H1 (cell line): ENCODE measurements around the gene MSH2. TPM values are rescaled to one million over a fixed set of nuclear protein-coding genes. Genes with fewer than 3 reads are reported as not detected.
A peak's percentile ranks its signal among the peaks of the same experiment; 100 is the strongest.

Experiments used
- RAD21 ChIP-seq, 2 experiments: IDR thresholded peaks in 1 of 2; conservative IDR thresholded peaks in 1 of 2; 2 replicates each; pipeline ENCODE4 v1.6.1; 2011; ENCODE audit warnings: low read depth in 2 of 2, low read length in 2 of 2, improper control_type of control experiment in 1 of 2, inconsistent platforms in 1 of 2, mild to moderate bottlenecking in 1 of 2, moderate library complexity in 1 of 2
- polyA plus RNA-seq, 7 experiments: library from polyadenylated mRNA; depleted of rRNA in 3 of 7; stranded (reverse) in 5 of 7; unstranded in 2 of 7; fragments of >200 nt in 5 of 7; fragments of 200-250 nt in 2 of 7; gene quantifications; 1 replicate in 5 of 7; 2 replicates in 1 of 7; 4 replicates in 1 of 7; pipeline versions ENCODE4 v1.2.1 to v1.2.3, GENCODE V29; 2011 to 2013; ENCODE audit warnings: missing spikeins in 2 of 7, mixed read lengths in 2 of 7
- total RNA-seq: library from RNA; stranded (reverse); fragmentation: NEBNext Ultra II Directional; extraction: Animal tissue kit (Norgen Biotek cat#: 25700); gene quantifications from 2 replicates; pipeline ENCODE4 v1.2.1, GENCODE V29; 2021
- TF ChIP-seq, protein P1 (sequence below): fragments of 300-600 bp; sonication (generic); IDR thresholded peaks from 2 replicates; pipeline ENCODE4 v1.7.1; 2012; ENCODE audit warnings: low read length, moderate library complexity, mild to moderate bottlenecking, inconsistent platforms; ENCODE audit not compliant: insufficient replicate concordance

MSH2 gene
- total and polyA plus RNA-seq, 2 of the 8 experiments (the other 6 are each of a cell fraction or from before 2014, with no cell fraction given), result 64.1 to 228 TPM

DNA sequence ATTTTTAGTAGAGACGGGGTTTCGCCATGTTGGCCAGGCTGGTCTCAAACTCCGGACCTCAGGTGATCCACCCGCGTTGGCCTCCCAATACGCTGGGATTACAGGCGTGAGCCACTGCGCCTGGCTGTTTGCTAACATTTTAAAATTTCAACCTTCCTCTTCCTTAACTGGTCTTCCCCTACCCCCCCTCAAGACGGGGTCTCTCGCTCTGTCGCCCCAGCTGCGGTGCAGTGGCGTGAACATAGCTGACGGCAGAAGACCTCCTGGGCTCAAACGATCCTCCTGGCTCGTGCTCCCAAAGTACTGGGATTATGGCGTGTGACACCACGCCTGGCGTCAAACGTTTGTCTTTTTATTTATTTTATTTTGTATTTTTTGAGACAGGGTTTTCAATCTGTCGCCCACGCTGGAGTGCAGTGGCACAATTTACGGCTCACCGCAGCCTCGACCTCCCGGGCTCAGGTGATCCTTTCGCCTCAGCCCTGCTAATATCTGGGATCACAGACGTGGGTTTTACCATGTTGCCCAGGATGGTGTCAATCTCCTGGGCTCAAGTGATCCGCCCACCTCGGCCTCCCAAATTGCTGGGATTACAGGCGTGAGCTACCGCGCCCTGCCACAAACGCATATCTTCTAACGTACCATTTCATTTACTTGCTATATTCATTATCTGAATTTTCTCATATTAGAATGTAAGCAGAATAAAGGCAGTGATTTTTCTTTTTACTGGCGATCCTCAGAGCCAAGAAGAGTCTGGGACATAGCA lies 984 bp upstream of the MSH2 start (continued):
- TF ChIP-seq, protein P1, sequence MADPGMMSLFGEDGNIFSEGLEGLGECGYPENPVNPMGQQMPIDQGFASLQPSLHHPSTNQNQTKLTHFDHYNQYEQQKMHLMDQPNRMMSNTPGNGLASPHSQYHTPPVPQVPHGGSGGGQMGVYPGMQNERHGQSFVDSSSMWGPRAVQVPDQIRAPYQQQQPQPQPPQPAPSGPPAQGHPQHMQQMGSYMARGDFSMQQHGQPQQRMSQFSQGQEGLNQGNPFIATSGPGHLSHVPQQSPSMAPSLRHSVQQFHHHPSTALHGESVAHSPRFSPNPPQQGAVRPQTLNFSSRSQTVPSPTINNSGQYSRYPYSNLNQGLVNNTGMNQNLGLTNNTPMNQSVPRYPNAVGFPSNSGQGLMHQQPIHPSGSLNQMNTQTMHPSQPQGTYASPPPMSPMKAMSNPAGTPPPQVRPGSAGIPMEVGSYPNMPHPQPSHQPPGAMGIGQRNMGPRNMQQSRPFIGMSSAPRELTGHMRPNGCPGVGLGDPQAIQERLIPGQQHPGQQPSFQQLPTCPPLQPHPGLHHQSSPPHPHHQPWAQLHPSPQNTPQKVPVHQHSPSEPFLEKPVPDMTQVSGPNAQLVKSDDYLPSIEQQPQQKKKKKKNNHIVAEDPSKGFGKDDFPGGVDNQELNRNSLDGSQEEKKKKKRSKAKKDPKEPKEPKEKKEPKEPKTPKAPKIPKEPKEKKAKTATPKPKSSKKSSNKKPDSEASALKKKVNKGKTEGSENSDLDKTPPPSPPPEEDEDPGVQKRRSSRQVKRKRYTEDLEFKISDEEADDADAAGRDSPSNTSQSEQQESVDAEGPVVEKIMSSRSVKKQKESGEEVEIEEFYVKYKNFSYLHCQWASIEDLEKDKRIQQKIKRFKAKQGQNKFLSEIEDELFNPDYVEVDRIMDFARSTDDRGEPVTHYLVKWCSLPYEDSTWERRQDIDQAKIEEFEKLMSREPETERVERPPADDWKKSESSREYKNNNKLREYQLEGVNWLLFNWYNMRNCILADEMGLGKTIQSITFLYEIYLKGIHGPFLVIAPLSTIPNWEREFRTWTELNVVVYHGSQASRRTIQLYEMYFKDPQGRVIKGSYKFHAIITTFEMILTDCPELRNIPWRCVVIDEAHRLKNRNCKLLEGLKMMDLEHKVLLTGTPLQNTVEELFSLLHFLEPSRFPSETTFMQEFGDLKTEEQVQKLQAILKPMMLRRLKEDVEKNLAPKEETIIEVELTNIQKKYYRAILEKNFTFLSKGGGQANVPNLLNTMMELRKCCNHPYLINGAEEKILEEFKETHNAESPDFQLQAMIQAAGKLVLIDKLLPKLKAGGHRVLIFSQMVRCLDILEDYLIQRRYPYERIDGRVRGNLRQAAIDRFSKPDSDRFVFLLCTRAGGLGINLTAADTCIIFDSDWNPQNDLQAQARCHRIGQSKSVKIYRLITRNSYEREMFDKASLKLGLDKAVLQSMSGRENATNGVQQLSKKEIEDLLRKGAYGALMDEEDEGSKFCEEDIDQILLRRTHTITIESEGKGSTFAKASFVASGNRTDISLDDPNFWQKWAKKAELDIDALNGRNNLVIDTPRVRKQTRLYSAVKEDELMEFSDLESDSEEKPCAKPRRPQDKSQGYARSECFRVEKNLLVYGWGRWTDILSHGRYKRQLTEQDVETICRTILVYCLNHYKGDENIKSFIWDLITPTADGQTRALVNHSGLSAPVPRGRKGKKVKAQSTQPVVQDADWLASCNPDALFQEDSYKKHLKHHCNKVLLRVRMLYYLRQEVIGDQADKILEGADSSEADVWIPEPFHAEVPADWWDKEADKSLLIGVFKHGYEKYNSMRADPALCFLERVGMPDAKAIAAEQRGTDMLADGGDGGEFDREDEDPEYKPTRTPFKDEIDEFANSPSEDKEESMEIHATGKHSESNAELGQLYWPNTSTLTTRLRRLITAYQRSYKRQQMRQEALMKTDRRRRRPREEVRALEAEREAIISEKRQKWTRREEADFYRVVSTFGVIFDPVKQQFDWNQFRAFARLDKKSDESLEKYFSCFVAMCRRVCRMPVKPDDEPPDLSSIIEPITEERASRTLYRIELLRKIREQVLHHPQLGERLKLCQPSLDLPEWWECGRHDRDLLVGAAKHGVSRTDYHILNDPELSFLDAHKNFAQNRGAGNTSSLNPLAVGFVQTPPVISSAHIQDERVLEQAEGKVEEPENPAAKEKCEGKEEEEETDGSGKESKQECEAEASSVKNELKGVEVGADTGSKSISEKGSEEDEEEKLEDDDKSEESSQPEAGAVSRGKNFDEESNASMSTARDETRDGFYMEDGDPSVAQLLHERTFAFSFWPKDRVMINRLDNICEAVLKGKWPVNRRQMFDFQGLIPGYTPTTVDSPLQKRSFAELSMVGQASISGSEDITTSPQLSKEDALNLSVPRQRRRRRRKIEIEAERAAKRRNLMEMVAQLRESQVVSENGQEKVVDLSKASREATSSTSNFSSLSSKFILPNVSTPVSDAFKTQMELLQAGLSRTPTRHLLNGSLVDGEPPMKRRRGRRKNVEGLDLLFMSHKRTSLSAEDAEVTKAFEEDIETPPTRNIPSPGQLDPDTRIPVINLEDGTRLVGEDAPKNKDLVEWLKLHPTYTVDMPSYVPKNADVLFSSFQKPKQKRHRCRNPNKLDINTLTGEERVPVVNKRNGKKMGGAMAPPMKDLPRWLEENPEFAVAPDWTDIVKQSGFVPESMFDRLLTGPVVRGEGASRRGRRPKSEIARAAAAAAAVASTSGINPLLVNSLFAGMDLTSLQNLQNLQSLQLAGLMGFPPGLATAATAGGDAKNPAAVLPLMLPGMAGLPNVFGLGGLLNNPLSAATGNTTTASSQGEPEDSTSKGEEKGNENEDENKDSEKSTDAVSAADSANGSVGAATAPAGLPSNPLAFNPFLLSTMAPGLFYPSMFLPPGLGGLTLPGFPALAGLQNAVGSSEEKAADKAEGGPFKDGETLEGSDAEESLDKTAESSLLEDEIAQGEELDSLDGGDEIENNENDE, result peak; percentile 31
- TF ChIP-seq RAD21 (IDR thresholded peaks at IDR 0.05 in 1 of 2, conservative IDR thresholded peaks at IDR 0.05 in 1 of 2; ENCODE audit: low read depth in 2 of 2, low read length in 2 of 2), result no peak
- TF ChIP-seq, all 59 proteins: peak for 1
